Right cardiac atrium (tissue), 5 donors: Measurements from ENCODE around the gene DOK7. TPM values are rescaled to one million over a fixed set of nuclear protein-coding genes. Genes with fewer than 3 reads are reported as not detected.

Source experiments
- ATAC-seq, 2 donors: fragments of 200-7000 bp; cut with Tn5 transposase; one replicate each; pipeline versions ENCODE4 v1.8.0 to v1.9.1; 2020; ENCODE audit warnings: moderate library complexity in 2 of 2, mild to moderate bottlenecking in 1 of 2
- DNase-seq, 3 donors: peaks; one replicate each; pipeline ENCODE4 v3.0.0-alpha.2; 2020
- H3K27ac ChIP-seq: one replicate; pipeline ENCODE4 v1.5.1; 2013; ENCODE audit warnings: mild to moderate bottlenecking, low read length, control low read depth, moderate library complexity
- H3K27me3 ChIP-seq: one replicate; pipeline ENCODE4 v1.6.1; 2013; ENCODE audit not compliant: control insufficient read depth, insufficient read depth
- H3K4me1 ChIP-seq: one replicate; pipeline ENCODE4 v1.6.1; 2013; ENCODE audit warnings: low read length; ENCODE audit not compliant: control insufficient read depth, insufficient read depth
- H3K4me3 ChIP-seq: one replicate; pipeline ENCODE4 v1.5.1; 2013; ENCODE audit warnings: low read length, control low read depth
- H3K9me3 ChIP-seq: one replicate; pipeline ENCODE4 v1.6.1; 2013; ENCODE audit warnings: low read length; ENCODE audit not compliant: control insufficient read depth
- WGBS: extraction: QIAGEN DNeasy Blood & Tissue Kit; methylation state at CpG from one replicate; pipeline ENCODE4 v1.1.7; 2013; 5-methylcytosine and 5-hydroxymethylcytosine counted together
- intact Hi-C, 4 donors: fragments of 100-400 bp; cut with DNase I; formaldehyde crosslinking; loops; one replicate each; pipeline versions ENCODE4 v1.11.0 to v1.14.0; 2022 to 2023
- polyA plus RNA-seq: library from polyadenylated mRNA; stranded (reverse); fragments of 200-250 nt; gene quantifications from one replicate; pipeline ENCODE4 v1.2.3, GENCODE V29; 2013
- total RNA-seq, 4 donors: library from RNA; stranded (reverse); fragmentation: NEBNext Ultra II Directional; extraction: Animal tissue kit (Norgen Biotek cat#: 25700); gene quantifications; one replicate each; pipeline ENCODE4 v1.2.1, GENCODE V29; 2021
- donor health status: healthy with polysubstance abuse.
- donor health status: DM: no; HTN: yes; CAD: no.
- donor health status: DM: no; HTN: no; CAD: no.
- donor health status: DM: no; HTN: yes; CAD: no; lungs with severe emphysema.
- donor health status: DM: yes; HTN: yes; CAD: no.

DOK7 gene
- total and polyA plus RNA-seq, 5 donors = 28.9 to 40.0 (median 35.4) TPM

GRCh38 chr4:3514806-3515501 lies 51.8 kb downstream of the DOK7 start:
- Histone ChIP-seq H3K27ac (no peak overlapping the region), H3K4me1 (no peaks in the 10 kb centered on the region), H3K4me3 (no peak overlapping the region), H3K9me3 (no peaks in the 10 kb centered on the region), H3K27me3 (no peaks in the 10 kb centered on the region)
- intact Hi-C loops = no loop called here
- DNase-seq (peak; percentile 13 to 49 (median 44)), ATAC-seq (peak in 1 of 2 donors; percentile 3)
- WGBS = 88% methylated on average over 31 of the region's 31 CpGs

- ATAC-seq (no peak), DNase-seq (peak in 2 of 3 donors; percentile 15 to 16)
- H3K4me1 ChIP-seq = no peaks in the 10 kb centered on the region
- 86% methylated on average over 15 of the region's 15 CpGs for WGBS
- H3K9me3 ChIP-seq = no peaks in the 10 kb centered on the region
- no peak overlapping the region for H3K4me3 ChIP-seq
- no peaks in the 10 kb centered on the region for H3K27me3 ChIP-seq
- no peak overlapping the region for H3K27ac ChIP-seq
- intact Hi-C loops = no loop called here
These were observed 52.5 kb downstream of the DOK7 start for GRCh38 chr4:3515646-3516045.

GRCh38 chr4:3516061-3516835 lies 53.1 kb downstream of the DOK7 start:
- Histone ChIP-seq H3K4me3 (no peak overlapping the region), H3K27ac (no peak overlapping the region), H3K4me1 (no peaks in the 10 kb centered on the region), H3K27me3 (no peaks in the 10 kb centered on the region), H3K9me3 (no peaks in the 10 kb centered on the region)
- ATAC-seq = no peak
- WGBS = 91% methylated on average over 32 of the region's 32 CpGs
- intact Hi-C loops = no loop called here
- DNase-seq = peak in 2 of 3 donors; percentile 14 to 41

GRCh38 chr4:3516836-3517730 lies 54.0 kb downstream of the DOK7 start:
- WGBS = 89% methylated on average over 29 of the region's 29 CpGs
- DNase-seq (peak in 2 of 3 donors; percentile 10 to 28), ATAC-seq (no peak)
- no peak overlapping the region for H3K27ac ChIP-seq
- no peaks in the 10 kb centered on the region for H3K4me1 ChIP-seq
- no peaks in the 10 kb centered on the region for H3K27me3 ChIP-seq
- intact Hi-C loops = no loop called here
- no peak overlapping the region for H3K4me3 ChIP-seq
- H3K9me3 ChIP-seq = no peaks in the 10 kb centered on the region

GRCh38 chr4:3517731-3518510 lies 54.8 kb downstream of the DOK7 start:
- H3K9me3 ChIP-seq = no peaks in the 10 kb centered on the region
- no peak overlapping the region for H3K27ac ChIP-seq
- WGBS = 93% methylated on average over 49 of the region's 49 CpGs
- DNase-seq = peak in 2 of 3 donors; percentile 14 to 44
- intact Hi-C loops = no loop called here
- H3K4me3 ChIP-seq = no peak overlapping the region
- H3K4me1 ChIP-seq = no peaks in the 10 kb centered on the region
- no peak for ATAC-seq
- no peaks in the 10 kb centered on the region for H3K27me3 ChIP-seq

- Histone ChIP-seq H3K27me3 (no peaks in the 10 kb centered on the region), H3K4me3 (no peak overlapping the region), H3K4me1 (no peaks in the 10 kb centered on the region), H3K27ac (no peak overlapping the region), H3K9me3 (no peaks in the 10 kb centered on the region)
- WGBS = 91% methylated on average over 11 of the region's 11 CpGs
- ATAC-seq (no peak), DNase-seq (peak in 2 of 3 donors; percentile 7 to 16)
- intact Hi-C loops = no loop called here
These were observed 55.4 kb downstream of the DOK7 start for GRCh38 chr4:3518511-3518880.

- 92% methylated on average over 18 of the region's 18 CpGs for WGBS
- peak in 2 of 3 donors; percentile 3 to 30 for DNase-seq
These were observed 55.8 kb downstream of the DOK7 start for GRCh38 chr4:3518941-3519340.

GRCh38 chr4:3519468-3520264 lies 56.6 kb downstream of the DOK7 start:
- WGBS = 91% methylated on average over 23 of the region's 23 CpGs
- Histone ChIP-seq H3K4me3 (no peak overlapping the region), H3K4me1 (no peaks in the 10 kb centered on the region), H3K27me3 (no peaks in the 10 kb centered on the region), H3K27ac (no peak overlapping the region), H3K9me3 (no peaks in the 10 kb centered on the region)
- DNase-seq (peak in 2 of 3 donors; percentile 5 to 34), ATAC-seq (no peak)
- intact Hi-C loops = no loop called here

More at GRCh38 chr4:3518941-3519340, 55.8 kb downstream of the DOK7 start:
- no peaks in the 10 kb centered on the region for H3K4me1 ChIP-seq
- no peak for ATAC-seq
- intact Hi-C loops = no loop called here
- no peak overlapping the region for H3K4me3 ChIP-seq
- H3K9me3 ChIP-seq = no peaks in the 10 kb centered on the region
- no peak overlapping the region for H3K27ac ChIP-seq
- H3K27me3 ChIP-seq = no peaks in the 10 kb centered on the region

GRCh38 chr4:3520276-3520675 lies 57.2 kb downstream of the DOK7 start:
- intact Hi-C loops = no loop called here
- Histone ChIP-seq H3K9me3 (no peaks in the 10 kb centered on the region), H3K4me3 (no peak overlapping the region), H3K4me1 (no peaks in the 10 kb centered on the region), H3K27ac (no peak overlapping the region), H3K27me3 (no peaks in the 10 kb centered on the region)
- no peak for ATAC-seq
- WGBS = 82% methylated on average over 11 of the region's 11 CpGs
- DNase-seq = peak; percentile 2 to 21 (median 12)
